Cardiac muscle cell (in vitro differentiated cells and primary cell): Measurements from ENCODE around the gene CHAF1B. TPM values are rescaled to one million over a fixed set of nuclear protein-coding genes. Genes with fewer than 3 reads are reported as not detected.

ENCODE experiments used
- DNase-seq, 2 donors: peaks; one replicate each; pipeline versions ENCODE4 v3.0.0 to v3.0.0-alpha.2; 2010 to 2017; ENCODE audit warnings: low read depth in 1 of 2, low spot score in 1 of 2
- H3K27ac ChIP-seq: fragments of 200-600 bp; sonication (generic); 2 replicates; pipeline ENCODE4 v1.5.1; 2016
- H3K27me3 ChIP-seq: fragments of 200-600 bp; sonication (generic); 2 replicates; pipeline ENCODE4 v1.6.0; 2016; ENCODE audit warnings: control low read depth
- H3K36me3 ChIP-seq: fragments of 200-600 bp; sonication (generic); 2 replicates; pipeline ENCODE4 v1.5.1; 2016; ENCODE audit warnings: control low read depth
- H3K4me1 ChIP-seq: fragments of 200-600 bp; sonication (generic); 2 replicates; pipeline ENCODE4 v1.8.1; 2017; ENCODE audit warnings: low read depth, mild to moderate bottlenecking, mixed run types
- H3K4me3 ChIP-seq: fragments of 200-600 bp; sonication (generic); 2 replicates; pipeline ENCODE4 v1.5.1; 2016; ENCODE audit warnings: mild to moderate bottlenecking
- H3K9me3 ChIP-seq: fragments of 200-600 bp; sonication (generic); 2 replicates; pipeline ENCODE4 v1.5.1; 2017; ENCODE audit warnings: low read depth, mild to moderate bottlenecking, control low read depth
- polyA plus RNA-seq: library from polyadenylated mRNA; unstranded; fragments of >200 nt; fragmentation: Nextera tagmentation; extraction: Ambion mirVana; gene quantifications from 2 replicates; pipeline ENCODE4 v1.2.1, GENCODE V29; 2016
- total RNA-seq: library from RNA; depleted of rRNA; stranded (reverse); fragments of >200 nt; gene quantifications from 2 replicates; pipeline ENCODE4 v1.2.3, GENCODE V29; 2016
- TF ChIP-seq, protein P1 (sequence below): IDR thresholded peaks from 2 replicates; pipeline ENCODE4 v1.5.1; 2012; ENCODE audit warnings: low read depth, mild to moderate bottlenecking, low read length

CHAF1B gene
- total and polyA plus RNA-seq, 2 experiments from 2014 or later, result 3.1 to 5.0 TPM

DNA sequence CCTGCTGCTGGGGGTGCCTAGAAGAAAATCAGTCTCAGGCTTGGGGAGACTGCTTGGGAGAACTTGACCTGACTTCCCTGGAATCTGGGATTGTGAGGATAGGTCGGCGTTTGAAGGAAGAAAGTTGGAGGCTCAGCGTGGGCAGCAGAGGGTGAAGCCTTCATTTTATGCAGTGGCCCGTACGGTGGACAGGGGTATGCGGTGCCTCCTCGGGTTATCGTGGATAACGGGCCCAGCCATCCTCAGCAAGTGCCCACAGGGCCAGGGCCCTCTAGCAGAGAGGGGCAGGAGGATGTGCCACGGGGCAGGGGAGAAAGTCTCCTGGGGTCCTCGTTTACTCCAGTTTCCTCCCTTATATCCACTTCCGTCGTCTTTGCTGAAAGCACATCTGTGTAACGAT is 34.0 kb downstream of the CHAF1B start:
- Histone ChIP-seq H3K27ac (no peak overlapping the region), H3K36me3 (no peaks in the 10 kb centered on the region), H3K9me3 (no peaks in the 10 kb centered on the region), H3K4me3 (no peak overlapping the region), H3K27me3 (no peaks in the 10 kb centered on the region), H3K4me1 (peaks cover 4% of the 10 kb centered on the region)
- DNase-seq, result no peak
- TF ChIP-seq, protein P1, sequence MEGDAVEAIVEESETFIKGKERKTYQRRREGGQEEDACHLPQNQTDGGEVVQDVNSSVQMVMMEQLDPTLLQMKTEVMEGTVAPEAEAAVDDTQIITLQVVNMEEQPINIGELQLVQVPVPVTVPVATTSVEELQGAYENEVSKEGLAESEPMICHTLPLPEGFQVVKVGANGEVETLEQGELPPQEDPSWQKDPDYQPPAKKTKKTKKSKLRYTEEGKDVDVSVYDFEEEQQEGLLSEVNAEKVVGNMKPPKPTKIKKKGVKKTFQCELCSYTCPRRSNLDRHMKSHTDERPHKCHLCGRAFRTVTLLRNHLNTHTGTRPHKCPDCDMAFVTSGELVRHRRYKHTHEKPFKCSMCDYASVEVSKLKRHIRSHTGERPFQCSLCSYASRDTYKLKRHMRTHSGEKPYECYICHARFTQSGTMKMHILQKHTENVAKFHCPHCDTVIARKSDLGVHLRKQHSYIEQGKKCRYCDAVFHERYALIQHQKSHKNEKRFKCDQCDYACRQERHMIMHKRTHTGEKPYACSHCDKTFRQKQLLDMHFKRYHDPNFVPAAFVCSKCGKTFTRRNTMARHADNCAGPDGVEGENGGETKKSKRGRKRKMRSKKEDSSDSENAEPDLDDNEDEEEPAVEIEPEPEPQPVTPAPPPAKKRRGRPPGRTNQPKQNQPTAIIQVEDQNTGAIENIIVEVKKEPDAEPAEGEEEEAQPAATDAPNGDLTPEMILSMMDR, result no peak

GRCh38 chr21:36419996-36420395 is 34.8 kb downstream of the CHAF1B start:
- no peak overlapping the region for H3K4me3 ChIP-seq
- no peaks in the 10 kb centered on the region for H3K36me3 ChIP-seq
- H3K27me3 ChIP-seq, result no peaks in the 10 kb centered on the region
- H3K4me1 ChIP-seq, result no peaks in the 10 kb centered on the region
- TF ChIP-seq, protein P1, result peak; percentile 81
- H3K27ac ChIP-seq, result no peak overlapping the region
- no peaks in the 10 kb centered on the region for H3K9me3 ChIP-seq
- DNase-seq, result peak; percentile 89 to 94

DNA sequence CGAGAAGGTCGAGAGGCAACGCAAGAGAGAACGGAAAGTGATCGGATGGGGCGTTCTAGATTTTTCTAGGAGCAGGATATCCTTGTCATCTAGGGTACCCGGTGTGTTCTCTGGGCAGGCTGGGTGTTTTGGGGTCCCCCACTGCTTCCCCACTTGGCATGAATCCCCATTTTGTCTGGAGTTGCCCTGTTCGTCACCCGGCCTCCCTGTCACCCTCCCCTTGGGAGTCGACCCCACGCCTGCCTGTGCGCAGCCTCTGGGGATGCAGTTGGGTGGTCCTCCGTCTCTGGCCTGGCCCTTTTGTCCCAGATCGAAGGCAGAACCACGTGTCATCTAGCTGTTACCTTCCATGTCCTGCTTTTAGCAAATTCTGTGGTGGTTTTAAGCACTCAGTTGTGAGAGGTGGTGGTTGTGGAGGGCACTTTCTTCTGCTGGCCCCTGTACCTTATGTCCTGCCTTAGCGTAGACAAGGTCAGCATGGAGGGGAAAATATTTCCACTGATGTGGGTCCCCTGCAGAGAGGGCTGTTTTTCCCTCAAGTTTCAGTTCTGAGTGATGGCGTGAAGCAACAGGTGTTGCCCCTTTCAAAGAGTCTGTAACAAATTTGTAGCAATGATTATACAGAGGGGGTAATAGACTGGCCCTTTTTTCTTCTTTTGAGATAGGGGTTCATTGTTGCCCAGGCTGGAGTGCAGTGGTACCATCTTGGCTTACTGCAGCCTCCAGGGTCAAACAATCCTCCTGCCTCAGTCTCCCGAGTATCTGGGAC is 35.6 kb downstream of the CHAF1B start:
- Histone ChIP-seq H3K27me3 (no peaks in the 10 kb centered on the region), H3K4me3 (no peak overlapping the region), H3K9me3 (no peaks in the 10 kb centered on the region), H3K36me3 (no peaks in the 10 kb centered on the region), H3K27ac (no peak overlapping the region), H3K4me1 (no peaks in the 10 kb centered on the region)
- no peak for DNase-seq
- TF ChIP-seq, protein P1, result no peak

DNA sequence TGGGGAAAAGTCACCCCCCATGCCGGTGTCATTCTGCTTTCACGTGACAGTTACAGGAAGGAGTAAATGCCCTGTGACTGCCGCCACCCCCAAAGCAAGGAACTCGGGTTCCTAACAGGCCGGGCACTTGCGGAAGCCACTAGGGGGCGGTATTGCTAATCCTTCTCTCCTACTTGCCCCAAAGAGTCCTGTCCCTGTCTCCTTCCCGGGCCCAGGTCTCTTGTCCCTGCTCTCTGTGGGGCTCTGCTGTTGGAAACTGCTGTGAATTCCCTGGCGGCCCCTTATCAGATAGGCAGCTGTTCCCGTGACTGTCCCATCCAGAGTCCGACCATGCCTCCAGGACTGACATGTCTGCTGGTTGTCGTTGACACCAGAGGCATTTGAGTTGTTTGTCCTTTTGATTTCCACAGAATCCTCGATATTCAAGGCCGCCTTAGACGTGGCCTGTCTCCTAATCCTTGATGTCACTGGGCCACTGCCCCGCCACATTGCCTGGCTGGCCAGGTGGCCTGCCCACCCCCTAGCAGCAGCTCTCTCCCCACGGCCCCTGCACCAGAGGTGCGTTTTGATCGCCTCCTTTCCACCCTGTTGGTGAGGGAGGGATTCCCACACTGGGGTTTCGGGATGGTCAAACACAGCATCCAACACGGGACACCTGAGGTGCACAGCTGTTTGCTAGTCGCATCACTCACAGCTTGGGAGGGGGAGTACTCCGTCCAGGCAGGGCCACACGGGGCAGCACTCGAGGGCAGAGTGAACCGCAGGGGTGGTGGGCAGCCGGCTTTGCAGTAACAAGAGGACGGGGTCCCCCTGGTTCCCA is 37.3 kb downstream of the CHAF1B start:
- Histone ChIP-seq H3K4me1 (no peaks in the 10 kb centered on the region), H3K27me3 (no peaks in the 10 kb centered on the region)

GRCh38 chr21:36423771-36424433 is 38.7 kb downstream of the CHAF1B start:
- DNase-seq, result no peak
- no peak overlapping the region for H3K27ac ChIP-seq
- no peaks in the 10 kb centered on the region for H3K27me3 ChIP-seq

More for the DNA sequence above, 37.3 kb downstream of the CHAF1B start:
- Histone ChIP-seq H3K27ac (no peak overlapping the region), H3K4me3 (no peak overlapping the region), H3K9me3 (no peaks in the 10 kb centered on the region), H3K36me3 (no peaks in the 10 kb centered on the region)
- TF ChIP-seq, protein P1, result peak; percentile 84
- DNase-seq, result peak; percentile 74 to 76

More at GRCh38 chr21:36423771-36424433, 38.7 kb downstream of the CHAF1B start:
- Histone ChIP-seq H3K4me3 (no peak overlapping the region), H3K9me3 (no peaks in the 10 kb centered on the region), H3K4me1 (no peaks in the 10 kb centered on the region), H3K36me3 (no peaks in the 10 kb centered on the region)
- TF ChIP-seq, protein P1, result no peak
